Left lung (tissue), 10 donors: ENCODE results near the gene RBFOX1. TPM values are rescaled to one million over a fixed set of nuclear protein-coding genes. Genes with fewer than 3 reads are reported as not detected.
"Not testable (repeated sequence)": the region's sequence is repeated elsewhere in the genome, so short reads cannot be mapped to it uniquely, and the experiment has no call there.

ENCODE experiments used
- ATAC-seq: fragments of 200-7000 bp; cut with Tn5 transposase; one replicate; pipeline ENCODE4 v1.9.1; 2020; ENCODE audit warnings: moderate library complexity
- DNase-seq, 4 donors: peaks; one replicate each; pipeline ENCODE4 v3.0.0-alpha.2; 2013 to 2020
- H3K27ac ChIP-seq, 2 donors: fragments of 200-600 bp; sonication (generic) in 1 of 2; one replicate each; pipeline versions ENCODE4 v1.5.0 to v1.8.0; 2020 to 2021
- H3K27me3 ChIP-seq, 2 donors: fragments of 200-600 bp; sonication (generic) in 1 of 2; one replicate each; pipeline versions ENCODE4 v1.5.0 to v1.8.0; 2020 to 2021
- H3K36me3 ChIP-seq, 2 donors: fragments of 200-600 bp; sonication (generic) in 1 of 2; one replicate each; pipeline versions ENCODE4 v1.5.0 to v1.8.0; 2020 to 2021
- H3K4me1 ChIP-seq, 2 donors: fragments of 200-600 bp; one replicate each; pipeline ENCODE4 v1.8.0; 2021
- H3K4me3 ChIP-seq, 2 donors: fragments of 200-600 bp; sonication (generic) in 1 of 2; one replicate each; pipeline versions ENCODE4 v1.5.0 to v1.8.0; 2020 to 2021; ENCODE audit warnings: mild to moderate bottlenecking in 1 of 2
- H3K9me3 ChIP-seq, 2 donors: fragments of 200-600 bp; sonication (generic) in 1 of 2; one replicate each; pipeline versions ENCODE4 v1.5.0 to v1.8.0; 2020 to 2021
- intact Hi-C, 2 donors: fragments of 100-400 bp; cut with DNase I; formaldehyde crosslinking; loops; one replicate each; pipeline versions ENCODE4 v1.11.2 to v1.14.2; 2022
- polyA plus RNA-seq, 6 donors: library from polyadenylated mRNA; unstranded; fragments of 120-200 nt; gene quantifications; one replicate each; pipeline ENCODE4 v1.2.1, GENCODE V29; 2013; ENCODE audit not compliant: insufficient read length in 6 of 6
- total RNA-seq, 2 donors: library from RNA; stranded (reverse); fragmentation: NEBNext Ultra II Directional; extraction: Animal tissue kit (Norgen Biotek cat#: 25700); gene quantifications; one replicate each; pipeline ENCODE4 v1.2.1, GENCODE V29; 2021
- TF ChIP-seq, protein P1 (sequence below), 2 donors: fragments of 200-600 bp; sonication (generic) in 1 of 2; IDR thresholded peaks; one replicate each; pipeline versions ENCODE4 v1.5.0 to v1.8.0; 2021; ENCODE audit warnings: antibody characterized with exemption in 2 of 2
- donor health status: DM: no; HTN: yes; CAD: no.
- donor health status: DM: no; HTN: no; CAD: no.

Gene RBFOX1
- total and polyA plus RNA-seq, 8 donors = 0.41 to 1.7 (median 0.91) TPM; not detected in 2

DNA sequence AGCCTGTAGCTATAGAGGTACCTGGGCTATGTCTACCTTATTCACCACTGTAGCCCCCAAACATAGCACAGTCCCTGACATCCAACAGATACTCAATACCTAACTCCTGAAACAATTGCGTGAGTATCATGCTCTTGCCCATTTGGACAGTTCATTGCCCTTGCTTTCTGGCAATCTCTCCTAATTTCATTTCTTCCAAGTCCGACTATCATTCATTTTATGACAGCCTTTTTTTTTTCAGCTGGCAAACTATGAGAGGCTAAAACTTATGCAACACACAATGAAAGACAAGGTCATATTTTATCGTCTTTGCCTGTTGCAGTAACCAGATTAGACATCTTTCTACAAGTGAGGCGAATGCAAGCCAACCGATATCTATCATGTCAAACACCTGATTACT, 169.2 kb downstream of the RBFOX1 start:
- Histone ChIP-seq H3K4me1 (no peaks in the 10 kb centered on the region), H3K9me3 (no peaks in the 10 kb centered on the region), H3K4me3 (no peak overlapping the region), H3K27me3 (no peaks in the 10 kb centered on the region), H3K27ac (no peak overlapping the region), H3K36me3 (no peaks in the 10 kb centered on the region)
- DNase-seq (no peak), ATAC-seq (no peak)
- TF ChIP-seq, protein P1, sequence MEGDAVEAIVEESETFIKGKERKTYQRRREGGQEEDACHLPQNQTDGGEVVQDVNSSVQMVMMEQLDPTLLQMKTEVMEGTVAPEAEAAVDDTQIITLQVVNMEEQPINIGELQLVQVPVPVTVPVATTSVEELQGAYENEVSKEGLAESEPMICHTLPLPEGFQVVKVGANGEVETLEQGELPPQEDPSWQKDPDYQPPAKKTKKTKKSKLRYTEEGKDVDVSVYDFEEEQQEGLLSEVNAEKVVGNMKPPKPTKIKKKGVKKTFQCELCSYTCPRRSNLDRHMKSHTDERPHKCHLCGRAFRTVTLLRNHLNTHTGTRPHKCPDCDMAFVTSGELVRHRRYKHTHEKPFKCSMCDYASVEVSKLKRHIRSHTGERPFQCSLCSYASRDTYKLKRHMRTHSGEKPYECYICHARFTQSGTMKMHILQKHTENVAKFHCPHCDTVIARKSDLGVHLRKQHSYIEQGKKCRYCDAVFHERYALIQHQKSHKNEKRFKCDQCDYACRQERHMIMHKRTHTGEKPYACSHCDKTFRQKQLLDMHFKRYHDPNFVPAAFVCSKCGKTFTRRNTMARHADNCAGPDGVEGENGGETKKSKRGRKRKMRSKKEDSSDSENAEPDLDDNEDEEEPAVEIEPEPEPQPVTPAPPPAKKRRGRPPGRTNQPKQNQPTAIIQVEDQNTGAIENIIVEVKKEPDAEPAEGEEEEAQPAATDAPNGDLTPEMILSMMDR (IDR thresholded peaks at IDR 0.05) = no peak
- intact Hi-C loops = no loop called here

DNA sequence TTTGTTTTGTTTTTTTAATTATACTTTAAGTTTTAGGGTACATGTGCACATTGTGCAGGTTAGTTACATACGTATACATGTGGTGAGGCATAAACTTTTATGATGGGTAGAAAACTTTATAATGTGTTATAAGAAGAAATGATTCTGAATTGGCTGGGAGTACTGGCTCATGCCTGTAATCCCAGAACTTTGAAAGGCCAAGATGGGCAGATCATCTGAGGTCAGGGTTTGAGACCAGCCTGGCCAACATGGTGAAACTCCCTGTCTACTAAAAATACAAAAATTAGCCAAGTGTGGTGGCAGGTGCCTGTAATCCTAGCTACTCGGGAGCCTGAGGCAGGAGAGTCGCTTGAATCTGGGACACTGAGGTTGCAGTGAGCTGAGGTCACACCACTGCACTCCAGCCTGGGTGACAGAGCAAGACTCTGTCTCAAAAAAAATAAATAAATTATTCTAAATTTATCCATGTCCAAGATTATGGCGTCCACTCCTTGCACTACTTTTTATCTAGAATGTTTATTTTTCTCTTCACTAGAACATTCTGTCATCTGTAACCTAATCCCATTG, 170.0 kb downstream of the RBFOX1 start:
- H3K27me3 ChIP-seq, DNase-seq, ATAC-seq, H3K4me1 ChIP-seq, H3K9me3 ChIP-seq, intact Hi-C loops, H3K36me3 ChIP-seq, H3K27ac ChIP-seq, H3K4me3 ChIP-seq: not testable (repeated sequence)

DNA sequence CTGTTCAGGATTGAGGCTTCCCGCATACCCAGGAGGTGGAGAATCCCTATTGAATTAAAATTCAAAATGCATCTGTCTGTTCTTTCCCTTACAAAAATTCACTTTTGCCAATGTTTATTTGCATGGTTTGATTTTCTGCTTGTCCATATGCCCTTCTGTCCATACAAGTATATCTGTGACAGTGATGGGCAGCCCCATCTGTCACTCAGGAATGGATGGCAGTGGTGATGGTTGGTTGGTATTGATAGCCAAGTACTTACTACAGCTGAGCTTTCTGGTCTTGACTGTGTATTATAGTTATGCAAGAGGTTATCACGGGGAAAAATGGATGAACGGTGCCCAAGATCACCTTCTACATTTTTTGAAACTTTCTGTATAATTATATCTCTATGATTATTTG, 171.0 kb downstream of the RBFOX1 start:
- TF ChIP-seq, protein P1 (IDR thresholded peaks at IDR 0.05) = no peak
- no peak overlapping the region for H3K4me3 ChIP-seq
- DNase-seq (no peak), ATAC-seq (no peak)
- H3K27me3 ChIP-seq = no peaks in the 10 kb centered on the region
- H3K4me1 ChIP-seq = no peaks in the 10 kb centered on the region
- H3K27ac ChIP-seq = no peak overlapping the region
- intact Hi-C loops = no loop called here
- H3K36me3 ChIP-seq = no peaks in the 10 kb centered on the region
- H3K9me3 ChIP-seq = no peaks in the 10 kb centered on the region

DNA sequence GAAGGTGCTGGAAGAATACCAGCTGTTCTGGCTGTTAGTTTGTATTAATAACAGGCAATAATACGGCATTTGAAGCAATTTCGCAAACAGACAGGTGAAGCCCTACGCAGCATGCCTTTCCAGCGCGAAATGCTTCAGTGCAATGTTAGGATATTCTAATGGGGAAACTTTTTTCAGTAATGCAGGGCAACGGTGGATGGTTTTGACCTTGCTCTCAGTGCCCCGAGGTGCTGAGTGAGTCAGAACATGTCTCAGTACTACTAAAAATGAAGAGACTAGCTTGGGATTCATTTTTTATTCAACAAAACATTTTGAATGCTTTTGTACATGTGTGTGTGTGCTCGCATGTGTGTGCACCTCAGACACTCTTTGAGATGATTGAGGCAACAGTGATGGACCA, 172.2 kb downstream of the RBFOX1 start:
- no peak overlapping the region for H3K27ac ChIP-seq
- H3K9me3 ChIP-seq = no peaks in the 10 kb centered on the region
- intact Hi-C loops = no loop called here
- H3K36me3 ChIP-seq = no peaks in the 10 kb centered on the region
- ATAC-seq (no peak), DNase-seq (no peak)
- H3K4me1 ChIP-seq = no peaks in the 10 kb centered on the region
- H3K4me3 ChIP-seq = no peak overlapping the region
- TF ChIP-seq, protein P1 (IDR thresholded peaks at IDR 0.05) = no peak
- H3K27me3 ChIP-seq = no peaks in the 10 kb centered on the region

DNA sequence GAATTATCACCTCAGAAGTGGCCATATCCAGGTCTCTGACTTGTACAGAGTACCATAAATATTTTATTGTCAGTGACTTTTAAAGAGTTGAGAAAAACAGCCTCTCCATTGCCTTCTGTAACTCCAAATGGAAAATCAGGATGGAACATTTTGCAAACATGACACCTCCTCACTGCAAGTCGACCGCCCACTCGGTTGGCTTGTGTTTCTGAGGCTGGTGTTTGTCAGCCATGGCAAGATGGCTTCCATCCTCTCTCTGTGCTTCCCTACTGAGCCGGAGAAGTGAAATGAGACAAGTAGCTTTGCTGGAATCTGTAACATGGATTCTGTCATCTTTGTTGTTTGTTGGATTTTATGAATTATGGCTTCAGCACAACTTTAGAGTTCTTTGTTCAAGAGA, 172.8 kb downstream of the RBFOX1 start:
- intact Hi-C loops = no loop called here
- TF ChIP-seq, protein P1 (IDR thresholded peaks at IDR 0.05) = no peak
- H3K27me3 ChIP-seq = no peaks in the 10 kb centered on the region
- DNase-seq (no peak), ATAC-seq (no peak)
- no peak overlapping the region for H3K27ac ChIP-seq
- no peaks in the 10 kb centered on the region for H3K4me1 ChIP-seq
- no peaks in the 10 kb centered on the region for H3K9me3 ChIP-seq
- no peaks in the 10 kb centered on the region for H3K36me3 ChIP-seq
- H3K4me3 ChIP-seq = no peak overlapping the region

DNA sequence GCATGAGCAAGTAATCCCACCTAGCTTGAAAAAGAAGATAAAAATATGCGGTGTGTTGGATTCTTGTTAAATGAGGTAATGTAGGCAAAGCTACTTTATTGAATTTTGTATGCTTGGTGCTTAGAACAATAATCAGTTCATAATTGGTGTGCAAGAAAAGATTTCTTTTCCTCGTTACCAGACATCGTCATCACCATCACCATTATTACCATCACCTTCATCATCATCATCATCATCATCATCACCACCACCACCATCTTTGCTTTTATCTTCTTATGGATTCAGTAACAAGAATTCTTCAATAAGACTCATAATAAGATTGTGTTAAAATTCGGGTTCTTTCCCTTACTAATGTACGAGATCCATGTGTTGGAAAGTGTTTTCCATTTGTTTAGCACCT, 173.7 kb downstream of the RBFOX1 start:
- no peak for ATAC-seq
- H3K27ac ChIP-seq = no peak overlapping the region
- H3K9me3 ChIP-seq = no peaks in the 10 kb centered on the region
- intact Hi-C loops = no loop called here
- H3K36me3 ChIP-seq = no peaks in the 10 kb centered on the region
- no peak overlapping the region for H3K4me3 ChIP-seq
- no peaks in the 10 kb centered on the region for H3K27me3 ChIP-seq
- TF ChIP-seq, protein P1 (IDR thresholded peaks at IDR 0.05) = no peak
- H3K4me1 ChIP-seq = no peaks in the 10 kb centered on the region
- no peak for DNase-seq
